Natural killer cell (primary cell): Measurements from ENCODE around the gene ZNF684. TPM values are rescaled to one million over a fixed set of nuclear protein-coding genes. Genes with fewer than 3 reads are reported as not detected.
"Not testable (repeated sequence)": the region's sequence is repeated elsewhere in the genome, so short reads cannot be mapped to it uniquely, and the experiment has no call there.

Experiments
- ATAC-seq, 3 donors: fragments of 150-1000 bp in 2 of 3; fragments of 200-7000 bp in 1 of 3; cut with Tn5 transposase; 1 replicate in 1 of 3; 2 replicates in 2 of 3; pipeline ENCODE4 v1.10.0; 2021; ENCODE audit warnings: mild to moderate bottlenecking in 2 of 3, moderate library complexity in 2 of 3
- DNase-seq, 2 donors: peaks; one replicate each; pipeline versions ENCODE4 v3.0.0 to v3.0.0-alpha.2; 2013 to 2021; ENCODE audit warnings: mixed read lengths in 1 of 2
- H3K27ac ChIP-seq: one replicate; pipeline ENCODE4 v1.5.1; 2013; ENCODE audit warnings: mild to moderate bottlenecking, low read length
- H3K27me3 ChIP-seq: one replicate; pipeline ENCODE4 v1.6.1; 2013; ENCODE audit warnings: low read length; ENCODE audit not compliant: control insufficient read depth, insufficient read depth
- H3K36me3 ChIP-seq: one replicate; pipeline ENCODE4 v1.6.1; 2013; ENCODE audit warnings: low read length; ENCODE audit not compliant: control insufficient read depth, insufficient read depth
- H3K4me1 ChIP-seq: one replicate; pipeline ENCODE4 v1.6.1; 2013; ENCODE audit warnings: low read length; ENCODE audit not compliant: control insufficient read depth, insufficient read depth
- H3K4me3 ChIP-seq: one replicate; pipeline ENCODE4 v1.5.1; 2013; ENCODE audit warnings: low read length
- H3K9me3 ChIP-seq: one replicate; pipeline ENCODE4 v1.6.1; 2013; ENCODE audit warnings: low read length; ENCODE audit not compliant: control insufficient read depth, insufficient read depth
- H3K27ac Mint-ChIP-seq, 2 donors: one replicate each; pipeline ENCODE4 v1.8.0; 2022; ENCODE audit warnings: mild to moderate bottlenecking in 2 of 2, mixed read lengths in 2 of 2, moderate library complexity in 1 of 2
- H3K27me3 Mint-ChIP-seq, 2 donors: one replicate each; pipeline ENCODE4 v1.8.0; 2022; ENCODE audit warnings: low read depth in 2 of 2, mixed read lengths in 2 of 2
- H3K36me3 Mint-ChIP-seq: one replicate; pipeline ENCODE4 v1.8.0; 2022; ENCODE audit warnings: mixed read lengths
- H3K4me1 Mint-ChIP-seq, 2 donors: one replicate each; pipeline ENCODE4 v1.8.0; 2022; ENCODE audit warnings: mixed read lengths in 2 of 2
- H3K4me3 Mint-ChIP-seq: one replicate; pipeline ENCODE4 v1.8.0; 2022; ENCODE audit warnings: mild to moderate bottlenecking, moderate library complexity, mixed read lengths
- H3K9me3 Mint-ChIP-seq, 2 donors: one replicate each; pipeline ENCODE4 v1.8.0; 2022; ENCODE audit warnings: mixed read lengths in 2 of 2
- CTCF ChIP-seq: fragments of 200-600 bp; IDR thresholded peaks from one replicate; pipeline ENCODE4 v1.8.0; 2022; ENCODE audit warnings: antibody characterized with exemption
- whole genome bisulfite sequencing: methylation state at CpG from one replicate; pipeline ENCODE4 v1.1.7; 2013; ENCODE audit warnings: missing lambda C conversion rate; ENCODE audit not compliant: insufficient coverage; 5-methylcytosine and 5-hydroxymethylcytosine counted together
- intact Hi-C: fragments of 100-400 bp; cut with micrococcal nuclease; formaldehyde crosslinking; loops from one replicate; pipeline ENCODE4 v1.14.2; 2022
- total RNA-seq, 4 donors: library from RNA; stranded (reverse); fragments of 120-200 nt in 1 of 4; gene quantifications; one replicate each; pipeline versions ENCODE4 v1.2.3 to v1.2.4, GENCODE V29; 2013 to 2022

Gene ZNF684
- total RNA-seq, 3 donors from 2014 or later (not counting 1 experiment from before 2014, with no cell fraction given) = 5.5 to 9.7 (median 5.7) TPM

GRCh38 chr1:40539338-40539737 is 7.9 kb downstream of the ZNF684 start:
- H3K4me3 ChIP-seq = no peak overlapping the region
- H3K36me3 Mint-ChIP-seq = peaks cover 7% of the 10 kb centered on the region
- 62% methylated on average over 6 of the region's 7 CpGs for WGBS
- intact Hi-C loops = no loop called here
- H3K9me3 ChIP-seq = no peaks in the 10 kb centered on the region
- no peak for TF ChIP-seq CTCF
- no peak overlapping the region for H3K27ac Mint-ChIP-seq
- no peaks in the 10 kb centered on the region for H3K4me1 ChIP-seq
- H3K27ac ChIP-seq = no peak overlapping the region
- no peaks in the 10 kb centered on the region for H3K27me3 Mint-ChIP-seq
- H3K4me1 Mint-ChIP-seq = peaks cover 0 to 3% of the 10 kb centered on the region in 2 donors
- ATAC-seq = no peak
- H3K9me3 Mint-ChIP-seq = no peaks in the 10 kb centered on the region
- DNase-seq = no peak
- no peak overlapping the region for H3K4me3 Mint-ChIP-seq
- H3K27me3 ChIP-seq = no peaks in the 10 kb centered on the region
- peaks cover 21% of the 10 kb centered on the region for H3K36me3 ChIP-seq

GRCh38 chr1:40546957-40547356 is 15.5 kb downstream of the ZNF684 start:
- Histone ChIP-seq H3K9me3 (peaks cover 3% of the 10 kb centered on the region), H3K27me3 (no peaks in the 10 kb centered on the region), H3K4me3 (no peak overlapping the region), H3K4me1 (no peaks in the 10 kb centered on the region), H3K36me3 (peaks cover 38% of the 10 kb centered on the region), H3K27ac (no peak overlapping the region)
- Mint-ChIP-seq H3K36me3 (peaks cover 35% of the 10 kb centered on the region), H3K27ac (no peak overlapping the region), H3K27me3 (no peaks in the 10 kb centered on the region), H3K9me3 (peaks cover 3 to 10% of the 10 kb centered on the region in 2 donors), H3K4me3 (no peak overlapping the region), H3K4me1 (no peaks in the 10 kb centered on the region)
- WGBS = 97% methylated on average over 3 of the region's 4 CpGs
- intact Hi-C loops = no loop called here
- TF ChIP-seq CTCF = no peak
- no peak for DNase-seq
- no peak for ATAC-seq

GRCh38 chr1:40553017-40553416 is 21.6 kb downstream of the ZNF684 start:
- WGBS = 67% methylated on average over 1 of the region's 4 CpGs
- no peak for TF ChIP-seq CTCF
- Mint-ChIP-seq H3K9me3 (no peaks in the 10 kb centered on the region), H3K4me1 (no peaks in the 10 kb centered on the region), H3K4me3 (no peak overlapping the region), H3K27me3 (no peaks in the 10 kb centered on the region), H3K27ac (no peak overlapping the region), H3K36me3 (no peaks in the 10 kb centered on the region)
- intact Hi-C loops = no loop called here
- Histone ChIP-seq H3K36me3 (no peaks in the 10 kb centered on the region), H3K9me3 (no peaks in the 10 kb centered on the region), H3K27me3 (no peaks in the 10 kb centered on the region), H3K4me1 (no peaks in the 10 kb centered on the region), H3K27ac (no peak overlapping the region), H3K4me3 (no peak overlapping the region)
- DNase-seq (no peak), ATAC-seq (no peak)

GRCh38 chr1:40554807-40555206 is 23.4 kb downstream of the ZNF684 start:
- H3K27ac ChIP-seq, H3K27ac Mint-ChIP-seq, H3K4me3 ChIP-seq, H3K4me1 ChIP-seq, H3K36me3 ChIP-seq, H3K4me1 Mint-ChIP-seq, H3K27me3 ChIP-seq, H3K9me3 ChIP-seq, H3K9me3 Mint-ChIP-seq, H3K4me3 Mint-ChIP-seq, H3K36me3 Mint-ChIP-seq, H3K27me3 Mint-ChIP-seq, intact Hi-C loops, DNase-seq, ATAC-seq: not testable (repeated sequence)
- WGBS = 71% methylated on average over 7 of the region's 7 CpGs
